B cell (primary cell): ENCODE data around the gene PKNOX2. TPM values are rescaled to one million over a fixed set of nuclear protein-coding genes. Genes with fewer than 3 reads are reported as not detected.

Source experiments
- ATAC-seq: fragments of 200-7000 bp; cut with Tn5 transposase; one replicate; pipeline ENCODE4 v1.10.0; 2021; ENCODE audit warnings: low read depth, mild to moderate bottlenecking, moderate number of reproducible peaks, moderate library complexity
- CTCF ChIA-PET: fragments of 350-600 bp; sonication (Branson Sonifier 250); formaldehyde crosslinking; loops from one replicate; lab custom pipeline; 2021; ENCODE audit warnings: antibody characterized with exemption, inconsistent platforms; lab: Charles Lee
- POLR2A ChIA-PET: fragments of 350-600 bp; sonication (Branson Sonifier 250); formaldehyde crosslinking; loops from one replicate; lab custom pipeline; 2021; ENCODE audit warnings: antibody characterized with exemption; lab: Charles Lee
- DNase-seq: peaks from one replicate; pipeline ENCODE4 v3.0.0; 2013
- H2AFZ ChIP-seq: 2 replicates; pipeline ENCODE4 v1.6.1; 2012; ENCODE audit warnings: mild to moderate bottlenecking, low read depth, low read length; ENCODE audit not compliant: insufficient read depth, poor library complexity, severe bottlenecking
- H3K27ac ChIP-seq, 2 donors: 1 replicate in 1 of 2; 2 replicates in 1 of 2; pipeline ENCODE4 v1.5.1; 2012 to 2013; ENCODE audit warnings: low read length in 2 of 2, mild to moderate bottlenecking in 2 of 2, moderate library complexity in 1 of 2
- H3K27me3 ChIP-seq, 4 experiments: fragments of 200-600 bp in 1 of 4; sonication (generic) in 1 of 4; replicated peaks in 1 of 4; 1 replicate in 2 of 4; 2 replicates in 2 of 4; pipeline versions ENCODE4 v1.6.1 to v1.7.0; 2013 to 2016; ENCODE audit warnings: low read length in 3 of 4, mild to moderate bottlenecking in 2 of 4, mixed read lengths in 1 of 4, moderate library complexity in 1 of 4; ENCODE audit not compliant: insufficient read depth in 4 of 4, control insufficient read depth in 3 of 4; ENCODE audit errors: control extremely low read depth in 1 of 4
- H3K36me3 ChIP-seq, 2 experiments: replicated peaks in 1 of 2; 1 replicate in 1 of 2; 2 replicates in 1 of 2; pipeline versions ENCODE4 v1.6.1 to v1.7.1; 2013; ENCODE audit warnings: low read length in 1 of 2; ENCODE audit not compliant: insufficient read depth in 2 of 2, control insufficient read depth in 1 of 2; ENCODE audit errors: control extremely low read depth in 1 of 2, extremely low read depth in 1 of 2
- H3K4me1 ChIP-seq, 2 donors: fragments of 200-600 bp in 1 of 2; sonication (generic) in 1 of 2; 1 replicate in 1 of 2; 2 replicates in 1 of 2; pipeline versions ENCODE4 v1.5.1 to v1.6.1; 2013 to 2017; ENCODE audit warnings: low read length in 2 of 2; ENCODE audit not compliant: control insufficient read depth in 2 of 2, insufficient read depth in 2 of 2
- H3K4me2 ChIP-seq: replicated peaks from 2 replicates; pipeline ENCODE3; 2012; ENCODE audit warnings: mild to moderate bottlenecking, low read depth, low read length; ENCODE audit not compliant: poor library complexity, severe bottlenecking
- H3K4me3 ChIP-seq, 5 experiments: fragments of 200-600 bp in 1 of 5; sonication (generic) in 1 of 5; 1 replicate in 3 of 5; 2 replicates in 2 of 5; pipeline versions ENCODE4 v1.5.1 to v1.7.0; 2011 to 2016; ENCODE audit warnings: low read length in 4 of 5, mild to moderate bottlenecking in 4 of 5, low read depth in 2 of 5, control low read depth in 1 of 5, moderate library complexity in 1 of 5; ENCODE audit not compliant: insufficient read depth in 1 of 5; ENCODE audit errors: control extremely low read depth in 1 of 5, extremely low read depth in 1 of 5
- H3K79me2 ChIP-seq: fragments of 200-600 bp; sonication (generic); one replicate; pipeline ENCODE4 v1.6.0; 2016; ENCODE audit warnings: low read length; ENCODE audit not compliant: control insufficient read depth, insufficient read depth
- H3K9ac ChIP-seq: fragments of 200-600 bp; sonication (generic); 2 replicates; pipeline ENCODE4 v1.6.1; 2017; ENCODE audit warnings: mild to moderate bottlenecking, low read length, moderate library complexity
- H3K9me3 ChIP-seq, 3 donors: one replicate each; pipeline versions ENCODE4 v1.6.1 to v1.7.1; 2013; ENCODE audit warnings: low read length in 2 of 3; ENCODE audit not compliant: control insufficient read depth in 2 of 3, insufficient read depth in 1 of 3; ENCODE audit errors: control extremely low read depth in 1 of 3
- H4K20me1 ChIP-seq: 2 replicates; pipeline ENCODE4 v1.6.0; 2012; ENCODE audit warnings: mild to moderate bottlenecking, low read length; ENCODE audit not compliant: insufficient read depth, control insufficient read depth, poor library complexity, severe bottlenecking
- H3K27ac Mint-ChIP-seq: one replicate; pipeline ENCODE4 v1.8.0; 2021; ENCODE audit warnings: mixed read lengths
- H3K27me3 Mint-ChIP-seq: one replicate; pipeline ENCODE4 v1.8.0; 2021; ENCODE audit warnings: mixed read lengths
- H3K4me1 Mint-ChIP-seq: one replicate; pipeline ENCODE4 v1.8.0; 2021; ENCODE audit warnings: mixed read lengths
- H3K4me3 Mint-ChIP-seq: one replicate; pipeline ENCODE4 v1.8.0; 2021; ENCODE audit warnings: mixed read lengths
- H3K9me3 Mint-ChIP-seq: one replicate; pipeline ENCODE4 v1.8.0; 2022; ENCODE audit warnings: mixed read lengths; ENCODE audit not compliant: insufficient read depth
- EZH2 ChIP-seq: IDR thresholded peaks from 2 replicates; pipeline ENCODE4 v1.6.1; 2012; ENCODE audit warnings: borderline replicate concordance, low read depth, mild to moderate bottlenecking, moderate library complexity, low read length; ENCODE audit not compliant: insufficient read depth, poor library complexity, severe bottlenecking
- WGBS: methylation state at CpG from one replicate; pipeline ENCODE4 v1.1.5; 2013; ENCODE audit warnings: missing lambda C conversion rate; ENCODE audit not compliant: insufficient coverage; 5-methylcytosine and 5-hydroxymethylcytosine counted together
- intact Hi-C: fragments of 100-400 bp; cut with micrococcal nuclease; formaldehyde crosslinking; loops from one replicate; pipeline ENCODE4 v1.10.0; 2022
- polyA plus RNA-seq: library from polyadenylated mRNA; depleted of rRNA; stranded (reverse); fragments of >200 nt; gene quantifications from 2 replicates; pipeline ENCODE4 v1.2.3, GENCODE V29; 2012
- total RNA-seq, 2 donors: library from RNA; stranded (reverse); fragments of 120-200 nt in 1 of 2; gene quantifications; 1 replicate in 1 of 2; 2 replicates in 1 of 2; pipeline versions ENCODE4 v1.2.3 to v1.2.4, GENCODE V29; 2013 to 2022
- TF ChIP-seq, protein P1 (sequence below): fragments of 200-600 bp; IDR thresholded peaks from one replicate; pipeline ENCODE4 v1.8.0; 2022; ENCODE audit warnings: antibody characterized with exemption, mild to moderate bottlenecking

PKNOX2 gene
- total and polyA plus RNA-seq, 2 donors (not counting 1 experiment from before 2014, with no cell fraction given): not detected

DNA sequence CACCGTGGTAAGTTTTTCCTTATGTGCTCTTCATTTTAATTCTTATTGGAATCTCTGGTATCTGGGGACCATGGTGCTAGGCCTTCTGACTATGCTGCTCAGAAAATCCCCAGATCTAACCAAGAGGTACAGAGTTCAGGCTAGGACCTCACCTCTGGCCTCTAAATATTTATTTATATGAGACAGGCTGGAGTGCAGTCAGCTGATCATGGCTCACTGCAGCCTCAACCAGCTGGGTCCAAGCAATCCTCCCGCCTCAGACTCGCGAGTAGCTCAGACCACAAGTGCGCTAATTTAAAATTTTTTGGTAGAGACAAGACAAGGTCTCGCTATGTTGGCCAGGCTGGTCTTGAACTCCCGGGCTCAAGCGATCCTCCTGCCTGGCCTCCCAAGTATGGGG is 38.4 kb downstream of the PKNOX2 start:
- Histone ChIP-seq H3K27ac (no peak overlapping the region), H2AFZ (no peak overlapping the region), H3K9ac (no peak overlapping the region), H3K4me1 (no peaks in the 10 kb centered on the region), H3K4me3 (no peak overlapping the region), H3K36me3 (no peaks in the 10 kb centered on the region), H3K27me3 (no peaks in the 10 kb centered on the region), H3K79me2 (no peaks in the 10 kb centered on the region), H3K9me3 (no peaks in the 10 kb centered on the region), H3K4me2 (no peak overlapping the region), H4K20me1 (no peaks in the 10 kb centered on the region)
- H3K27me3 Mint-ChIP-seq: peaks cover 22% of the 10 kb centered on the region
- intact Hi-C loops: no loop called here
- ChIA-PET POLR2A (no interaction called here), CTCF (no interaction called here)
- DNase-seq: no peak
- H3K4me3 Mint-ChIP-seq: no peak overlapping the region
- no peaks in the 10 kb centered on the region for H3K4me1 Mint-ChIP-seq
- WGBS: 93% methylated on average over 7 of the region's 8 CpGs
- no peaks in the 10 kb centered on the region for H3K9me3 Mint-ChIP-seq
- H3K27ac Mint-ChIP-seq: no peak overlapping the region
- TF ChIP-seq, protein P1, sequence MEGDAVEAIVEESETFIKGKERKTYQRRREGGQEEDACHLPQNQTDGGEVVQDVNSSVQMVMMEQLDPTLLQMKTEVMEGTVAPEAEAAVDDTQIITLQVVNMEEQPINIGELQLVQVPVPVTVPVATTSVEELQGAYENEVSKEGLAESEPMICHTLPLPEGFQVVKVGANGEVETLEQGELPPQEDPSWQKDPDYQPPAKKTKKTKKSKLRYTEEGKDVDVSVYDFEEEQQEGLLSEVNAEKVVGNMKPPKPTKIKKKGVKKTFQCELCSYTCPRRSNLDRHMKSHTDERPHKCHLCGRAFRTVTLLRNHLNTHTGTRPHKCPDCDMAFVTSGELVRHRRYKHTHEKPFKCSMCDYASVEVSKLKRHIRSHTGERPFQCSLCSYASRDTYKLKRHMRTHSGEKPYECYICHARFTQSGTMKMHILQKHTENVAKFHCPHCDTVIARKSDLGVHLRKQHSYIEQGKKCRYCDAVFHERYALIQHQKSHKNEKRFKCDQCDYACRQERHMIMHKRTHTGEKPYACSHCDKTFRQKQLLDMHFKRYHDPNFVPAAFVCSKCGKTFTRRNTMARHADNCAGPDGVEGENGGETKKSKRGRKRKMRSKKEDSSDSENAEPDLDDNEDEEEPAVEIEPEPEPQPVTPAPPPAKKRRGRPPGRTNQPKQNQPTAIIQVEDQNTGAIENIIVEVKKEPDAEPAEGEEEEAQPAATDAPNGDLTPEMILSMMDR: no peak
- no peak for ATAC-seq

DNA sequence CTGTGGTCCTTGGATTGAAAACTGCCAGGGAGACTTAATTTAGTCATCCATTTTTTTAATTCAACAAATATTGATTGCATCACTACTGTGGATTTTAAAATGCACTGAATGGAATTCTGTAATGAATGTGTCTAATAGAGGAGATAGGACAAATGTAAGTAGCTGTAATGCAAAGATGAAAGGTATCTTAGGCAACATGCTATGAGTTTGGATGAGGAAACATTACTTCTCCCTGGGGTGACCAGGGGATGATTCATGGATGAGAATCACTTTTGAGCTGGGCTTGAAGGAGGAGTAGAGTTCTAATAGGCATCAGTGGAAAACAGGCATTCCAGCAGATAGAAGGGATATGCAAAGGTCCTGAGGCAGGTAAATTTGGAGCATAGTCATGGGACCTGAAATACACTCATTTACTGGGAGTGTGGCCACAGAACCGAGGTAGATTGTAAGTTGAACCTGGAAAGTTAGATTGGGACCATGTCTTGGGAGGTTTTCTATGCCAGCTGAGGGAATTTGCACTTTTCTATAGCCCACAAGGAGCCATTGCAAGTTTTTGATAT is 43.4 kb downstream of the PKNOX2 start:
- Histone ChIP-seq H3K9ac (no peak overlapping the region), H3K27me3 (no peaks in the 10 kb centered on the region), H3K27ac (no peak overlapping the region), H3K4me2 (no peak overlapping the region), H3K36me3 (no peaks in the 10 kb centered on the region), H3K9me3 (no peaks in the 10 kb centered on the region), H4K20me1 (no peaks in the 10 kb centered on the region), H3K4me1 (no peaks in the 10 kb centered on the region), H2AFZ (no peak overlapping the region), H3K79me2 (no peaks in the 10 kb centered on the region), H3K4me3 (no peak overlapping the region)
- WGBS: no CpG with 5 or more reads among the region's 1 CpG
- Mint-ChIP-seq H3K4me1 (no peaks in the 10 kb centered on the region), H3K9me3 (no peaks in the 10 kb centered on the region), H3K27ac (no peak overlapping the region), H3K4me3 (no peak overlapping the region), H3K27me3 (peaks cover 17% of the 10 kb centered on the region)
- ATAC-seq: no peak
- ChIA-PET CTCF (no interaction called here), POLR2A (no interaction called here)
- no peak for DNase-seq
- TF ChIP-seq, protein P1: no peak
- TF ChIP-seq EZH2: no peak
- intact Hi-C loops: no loop called here
